K562 (cell line): ENCODE results near the gene ARHGAP10. TPM values are rescaled to one million over a fixed set of nuclear protein-coding genes. Genes with fewer than 3 reads are reported as not detected.

ENCODE experiments used
- ATAC-seq: fragments of 200-7000 bp; cut with Tn5 transposase; 3 replicates; pipeline ENCODE4 v1.9.1; 2020; ENCODE audit warnings: moderate library complexity
- BruUV-seq: library from RNA; stranded (reverse); fragments of 400-500 nt; replicated peaks from 2 replicates; lab custom pipeline; 2021; lab: Mats Ljungman, UMichigan
- CTCF ChIA-PET: fragments of 300-600 bp; formaldehyde crosslinking; extraction: SDS; loops from one replicate; lab custom pipeline; 2021; ENCODE audit warnings: low intra/inter-chr PET ratio; lab: Yijun Ruan, JAX
- POLR2A ChIA-PET: fragments of 300-600, 350-650 bp; sonication (Branson Sonifier 250); formaldehyde crosslinking; extraction: SDS; loops from one replicate; lab custom pipeline; 2021; ENCODE audit warnings: antibody characterized with exemption, inconsistent platforms; lab: Yijun Ruan, JAX
- DNase-seq, 4 experiments: peaks; one replicate each; pipeline versions ENCODE4 v3.0.0 to v3.0.0-alpha.2; 2011 to 2018; ENCODE audit warnings: low spot score in 3 of 4, mixed read lengths in 3 of 4; ENCODE audit errors: extremely low read depth in 1 of 4
- FAIRE-seq: peaks from 2 replicates; lab custom pipeline; 2011; peaks lifted over from hg19 to GRCh38; lab: Jason Lieb, UNC
- H2AFZ ChIP-seq: 2 replicates; pipeline ENCODE4 v1.6.0; 2011; ENCODE audit warnings: low read depth, low read length, control low read depth, inconsistent platforms
- H3K27ac ChIP-seq: fragments of 200-600 bp; 3 replicates; pipeline ENCODE4 v1.8.0; 2011; ENCODE audit warnings: low read depth, mild to moderate bottlenecking, control low read depth, inconsistent platforms, low read length, moderate library complexity, mixed read lengths; ENCODE audit errors: extremely low read depth
- H3K27me3 ChIP-seq, 2 experiments: fragments of 300-600 bp in 1 of 2; 2 replicates in 1 of 2; 3 replicates in 1 of 2; pipeline versions ENCODE4 v1.6.0 to v1.8.0; 2011; ENCODE audit warnings: inconsistent platforms in 2 of 2, low read length in 2 of 2, mild to moderate bottlenecking in 1 of 2, mixed read lengths in 1 of 2, moderate library complexity in 1 of 2; ENCODE audit not compliant: control insufficient read depth in 2 of 2, insufficient read depth in 2 of 2
- H3K36me3 ChIP-seq: fragments of 300-600 bp; 3 replicates; pipeline ENCODE4 v1.8.0; 2011; ENCODE audit warnings: mild to moderate bottlenecking, low read length, inconsistent platforms; ENCODE audit not compliant: control insufficient read depth, insufficient read depth
- H3K4me1 ChIP-seq, 2 experiments: fragments of 200-600 bp in 1 of 2; replicated peaks in 1 of 2; 2 replicates in 1 of 2; 3 replicates in 1 of 2; pipeline versions ENCODE4 v1.5.1 to v1.8.0; 2011; ENCODE audit warnings: inconsistent platforms in 2 of 2, low read length in 2 of 2, mild to moderate bottlenecking in 1 of 2, mixed read lengths in 1 of 2, moderate library complexity in 1 of 2; ENCODE audit not compliant: control insufficient read depth in 2 of 2, insufficient read depth in 2 of 2
- H3K4me2 ChIP-seq: 2 replicates; pipeline ENCODE4 v1.6.1; 2011; ENCODE audit warnings: low read length, control low read depth, inconsistent platforms, mixed read lengths; ENCODE audit not compliant: insufficient read depth
- H3K4me3 ChIP-seq: fragments of 200-600 bp; sonication (generic), shearing (Covaris generic); 2 replicates; pipeline ENCODE4 v1.5.1; 2016; ENCODE audit warnings: control low read depth, inconsistent platforms
- H3K79me2 ChIP-seq: fragments of 200-600 bp; 3 replicates; pipeline ENCODE4 v1.8.0; 2011; ENCODE audit warnings: low read length, inconsistent platforms; ENCODE audit not compliant: control insufficient read depth, insufficient read depth
- H3K9ac ChIP-seq, 2 experiments: 2 replicates each; pipeline versions ENCODE4 v1.6.0 to v1.6.1; 2011; ENCODE audit warnings: low read depth in 2 of 2, low read length in 2 of 2, control low read depth in 1 of 2, inconsistent platforms in 1 of 2, mild to moderate bottlenecking in 1 of 2, mixed read lengths in 1 of 2; ENCODE audit not compliant: insufficient read depth in 1 of 2
- H3K9me1 ChIP-seq: one replicate; pipeline ENCODE4 v1.6.0; 2011; ENCODE audit warnings: inconsistent platforms, mild to moderate bottlenecking, low read length, moderate library complexity; ENCODE audit not compliant: control insufficient read depth, insufficient read depth
- H3K9me3 ChIP-seq: replicated peaks from 2 replicates; pipeline ENCODE4 v1.5.1; 2011; ENCODE audit warnings: low read depth, low read length, inconsistent platforms; ENCODE audit not compliant: control insufficient read depth, insufficient read depth
- H4K20me1 ChIP-seq: replicated peaks from 2 replicates; pipeline ENCODE4 v1.6.1; 2011; ENCODE audit warnings: low read length, inconsistent platforms, mixed read lengths; ENCODE audit not compliant: control insufficient read depth, insufficient read depth
- BDP1 ChIP-seq: IDR thresholded peaks from 3 replicates; pipeline ENCODE4 v1.6.1; 2011; ENCODE audit not compliant: insufficient read length, insufficient read depth
- CBX2 ChIP-seq: fragments of 200-600 bp; sonication (generic); IDR thresholded peaks from one replicate; pipeline ENCODE4 v1.6.1; 2012; ENCODE audit warnings: mild to moderate bottlenecking, low read length, inconsistent platforms; ENCODE audit not compliant: insufficient read depth, poor library complexity, severe bottlenecking
- FOXO4 ChIP-seq: fragments of 450-650 bp; formaldehyde crosslinking; IDR thresholded peaks from 2 replicates; pipeline ENCODE4 v1.4.0; 2020; ENCODE audit warnings: mild to moderate bottlenecking, moderate library complexity
- SMAD1 ChIP-seq: fragments of 150-350 bp; IDR thresholded peaks from 2 replicates; pipeline ENCODE4 v1.6.1; 2014; ENCODE audit warnings: low read length, low read depth; ENCODE audit not compliant: partially characterized antibody
- TAL1 ChIP-seq: fragments of 450-650 bp; IDR thresholded peaks from 2 replicates; pipeline ENCODE4 v1.6.1; 2016; ENCODE audit warnings: mild to moderate bottlenecking
- TRIM24 ChIP-seq, 2 experiments: fragments of 450-650 bp; IDR thresholded peaks; 2 replicates each; pipeline ENCODE4 v1.6.1; 2016
- WGBS: fragments of 100-300 bp; shearing (Covaris generic); methylation state at CpG from one replicate; pipeline ENCODE4 v1.1.6; 2016; ENCODE audit warnings: low coverage, mixed read lengths; ENCODE audit not compliant: insufficient coverage; ENCODE audit errors: missing lambda C conversion rate; 5-methylcytosine and 5-hydroxymethylcytosine counted together
- in situ Hi-C: fragments of 300-500 bp; cut with MboI; formaldehyde crosslinking; loops from 4 replicates; pipeline ENCODE4 v1.15.0; 2018; ENCODE audit warnings: inconsistent platforms, mixed read lengths
- intact Hi-C: fragments of 100-400 bp; cut with micrococcal nuclease; formaldehyde crosslinking; loops from 2 replicates; pipeline ENCODE4 v1.14.2; 2022
- polyA plus RNA-seq, 8 experiments: library from polyadenylated mRNA; depleted of rRNA in 4 of 8; stranded (reverse) in 5 of 8; unstranded in 3 of 8; fragments of >200 nt; fragmentation: Nextera tagmentation in 2 of 8; fragmentation: Illumina TruSeq in 1 of 8; extraction: Ambion mirVana in 2 of 8; extraction: Trizol in 1 of 8; gene quantifications; 2 replicates each; pipeline versions ENCODE4 v1.2.1 to v1.2.3, GENCODE V29; 2011 to 2014; ENCODE audit warnings: inconsistent platforms in 1 of 8, missing spikeins in 1 of 8
- total RNA-seq, 7 experiments: library from RNA; depleted of rRNA in 6 of 7; stranded (reverse); fragments of >200 nt in 6 of 7; fragmentation: Illumina TruSeq in 2 of 7; extraction: Trizol in 2 of 7; gene quantifications; 2 replicates each; pipeline versions ENCODE4 v1.2.1 to v1.2.3, GENCODE V29; 2011 to 2021; ENCODE audit warnings: low replicate concordance in 1 of 7
- TF ChIP-seq, protein P1 (sequence below): sonication (generic); formaldehyde crosslinking; IDR thresholded peaks from 2 replicates; pipeline ENCODE4 v1.8.0; 2022; ENCODE audit warnings: missing genetic modification reagents, mild to moderate bottlenecking, moderate library complexity, borderline replicate concordance
- TF ChIP-seq, protein P2 (sequence below): fragments of 250-450 bp; sonication (Bioruptor Pico); IDR thresholded peaks from 2 replicates; pipeline ENCODE4 v1.4.0; 2020; ENCODE audit warnings: mild to moderate bottlenecking
- TF ChIP-seq, protein P3 (sequence below): sonication (generic); formaldehyde crosslinking; IDR thresholded peaks from 2 replicates; pipeline ENCODE4 v1.9.0; 2022; ENCODE audit warnings: mild to moderate bottlenecking, missing genetic modification reagents
- TF ChIP-seq, protein P4 (sequence below): fragments of 250-450 bp; sonication (Bioruptor Pico); IDR thresholded peaks from 2 replicates; pipeline ENCODE4 v1.8.0; 2022; ENCODE audit warnings: moderate library complexity, mild to moderate bottlenecking, inconsistent platforms

The ARHGAP10 gene
- total and polyA plus RNA-seq, 9 of the 15 experiments (the other 6 are each of a cell fraction or from before 2014, with no cell fraction given): 0.03 to 0.22 (median 0.06) TPM; not detected in 3

- under 1% methylated on average over 65 of the region's 69 CpGs for WGBS
- TF ChIP-seq, protein P1, sequence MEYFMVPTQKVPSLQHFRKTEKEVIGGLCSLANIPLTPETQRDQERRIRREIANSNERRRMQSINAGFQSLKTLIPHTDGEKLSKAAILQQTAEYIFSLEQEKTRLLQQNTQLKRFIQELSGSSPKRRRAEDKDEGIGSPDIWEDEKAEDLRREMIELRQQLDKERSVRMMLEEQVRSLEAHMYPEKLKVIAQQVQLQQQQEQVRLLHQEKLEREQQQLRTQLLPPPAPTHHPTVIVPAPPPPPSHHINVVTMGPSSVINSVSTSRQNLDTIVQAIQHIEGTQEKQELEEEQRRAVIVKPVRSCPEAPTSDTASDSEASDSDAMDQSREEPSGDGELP (CRISPR knock-in tag): peak; percentile 77; the same call in 1 of the 2 replicates
- TF ChIP-seq, protein P2, sequence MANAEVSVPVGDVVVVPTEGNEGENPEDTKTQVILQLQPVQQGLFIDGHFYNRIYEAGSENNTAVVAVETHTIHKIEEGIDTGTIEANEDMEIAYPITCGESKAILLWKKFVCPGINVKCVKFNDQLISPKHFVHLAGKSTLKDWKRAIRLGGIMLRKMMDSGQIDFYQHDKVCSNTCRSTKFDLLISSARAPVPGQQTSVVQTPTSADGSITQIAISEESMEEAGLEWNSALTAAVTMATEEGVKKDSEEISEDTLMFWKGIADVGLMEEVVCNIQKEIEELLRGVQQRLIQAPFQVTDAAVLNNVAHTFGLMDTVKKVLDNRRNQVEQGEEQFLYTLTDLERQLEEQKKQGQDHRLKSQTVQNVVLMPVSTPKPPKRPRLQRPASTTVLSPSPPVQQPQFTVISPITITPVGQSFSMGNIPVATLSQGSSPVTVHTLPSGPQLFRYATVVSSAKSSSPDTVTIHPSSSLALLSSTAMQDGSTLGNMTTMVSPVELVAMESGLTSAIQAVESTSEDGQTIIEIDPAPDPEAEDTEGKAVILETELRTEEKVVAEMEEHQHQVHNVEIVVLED (CRISPR knock-in tag): peak; percentile 99
- no peak for TF ChIP-seq TAL1
- TF ChIP-seq, protein P3, sequence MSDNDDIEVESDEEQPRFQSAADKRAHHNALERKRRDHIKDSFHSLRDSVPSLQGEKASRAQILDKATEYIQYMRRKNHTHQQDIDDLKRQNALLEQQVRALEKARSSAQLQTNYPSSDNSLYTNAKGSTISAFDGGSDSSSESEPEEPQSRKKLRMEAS: peak; percentile 75
- no peak for TF ChIP-seq CBX2
- TF ChIP-seq TRIM24 (IDR thresholded peaks at IDR 0.05): 0 out of 4 replicates have a peak, but pooled peaks of 1 of the 2 experiments have one; percentile 11
- TF ChIP-seq, protein P4, sequence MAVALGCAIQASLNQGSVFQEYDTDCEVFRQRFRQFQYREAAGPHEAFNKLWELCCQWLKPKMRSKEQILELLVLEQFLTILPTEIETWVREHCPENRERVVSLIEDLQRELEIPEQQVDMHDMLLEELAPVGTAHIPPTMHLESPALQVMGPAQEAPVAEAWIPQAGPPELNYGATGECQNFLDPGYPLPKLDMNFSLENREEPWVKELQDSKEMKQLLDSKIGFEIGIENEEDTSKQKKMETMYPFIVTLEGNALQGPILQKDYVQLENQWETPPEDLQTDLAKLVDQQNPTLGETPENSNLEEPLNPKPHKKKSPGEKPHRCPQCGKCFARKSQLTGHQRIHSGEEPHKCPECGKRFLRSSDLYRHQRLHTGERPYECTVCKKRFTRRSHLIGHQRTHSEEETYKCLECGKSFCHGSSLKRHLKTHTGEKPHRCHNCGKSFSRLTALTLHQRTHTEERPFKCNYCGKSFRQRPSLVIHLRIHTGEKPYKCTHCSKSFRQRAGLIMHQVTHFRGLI (CRISPR knock-in tag): no peak
- peak; percentile 48 for TF ChIP-seq SMAD1
- TF ChIP-seq BDP1: no peak
- no peak for TF ChIP-seq FOXO4 (CRISPR knock-in tag)
These were observed 47.9 kb upstream of the ARHGAP10 start, which contains the start of gene PRMT9 for GRCh38 chr4:147683717-147684700. Gene PRMT9 (minus strand): TSS chr4:147684163. CDS start chr4:147683987, 176 bp downstream.

More at GRCh38 chr4:147683717-147684700, 47.9 kb upstream of the ARHGAP10 start, which contains the start of gene PRMT9:
- Histone ChIP-seq H3K27ac (peak within 1 kb of the TSS; percentile 89), H3K9ac (peak within 1 kb of the TSS; percentile 84 to 97), H3K9me1 (no peaks in the 10 kb centered on the region), H2AFZ (peak within 1 kb of the TSS; percentile 96), H3K27me3 (no peaks in the 10 kb centered on the region), H3K4me3 (peak within 1 kb of the TSS; percentile 79), H3K9me3 (no peaks in the 10 kb centered on the region), H3K4me1 (peaks cover 4 to 7% of the 10 kb centered on the region in 2 experiments; a peak in 3 of 5 replicates), H3K36me3 (peaks cover 9% of the 10 kb centered on the region; the same call in 1 of the 3 replicates), H4K20me1 (no peaks in the 10 kb centered on the region), H3K79me2 (peaks cover 32% of the 10 kb centered on the region), H3K4me2 (peak within 1 kb of the TSS; percentile 84)
- FAIRE-seq: peak; percentile 96
- peak; percentile 89 to 94 (median 92) for DNase-seq
- intact Hi-C loops (no loop called here), in situ Hi-C loops (no loop called here)
- CTCF ChIA-PET: no interaction called here
- BruUV-seq: TSS peak; percentile 98
- ATAC-seq: peak; percentile 99
- POLR2A ChIA-PET: interaction anchor here (0.7 to 2.3 kb wide), 5 partner anchors 10 to 164 kb away, joined by 3 to 11 read pairs (median 3); partner anchors contain the start of gene TMEM184C
